T-helper 1 cell (primary cell): ENCODE results near the gene SEMA5A.
"Not testable (repeated sequence)": the region's sequence is repeated elsewhere in the genome, so short reads cannot be mapped to it uniquely, and the experiment has no call there.

Experiments used
- DNase-seq, 5 donors: peaks; one replicate each; pipeline ENCODE4 v3.0.0-alpha.2; 2012 to 2020

SEMA5A gene

DNA sequence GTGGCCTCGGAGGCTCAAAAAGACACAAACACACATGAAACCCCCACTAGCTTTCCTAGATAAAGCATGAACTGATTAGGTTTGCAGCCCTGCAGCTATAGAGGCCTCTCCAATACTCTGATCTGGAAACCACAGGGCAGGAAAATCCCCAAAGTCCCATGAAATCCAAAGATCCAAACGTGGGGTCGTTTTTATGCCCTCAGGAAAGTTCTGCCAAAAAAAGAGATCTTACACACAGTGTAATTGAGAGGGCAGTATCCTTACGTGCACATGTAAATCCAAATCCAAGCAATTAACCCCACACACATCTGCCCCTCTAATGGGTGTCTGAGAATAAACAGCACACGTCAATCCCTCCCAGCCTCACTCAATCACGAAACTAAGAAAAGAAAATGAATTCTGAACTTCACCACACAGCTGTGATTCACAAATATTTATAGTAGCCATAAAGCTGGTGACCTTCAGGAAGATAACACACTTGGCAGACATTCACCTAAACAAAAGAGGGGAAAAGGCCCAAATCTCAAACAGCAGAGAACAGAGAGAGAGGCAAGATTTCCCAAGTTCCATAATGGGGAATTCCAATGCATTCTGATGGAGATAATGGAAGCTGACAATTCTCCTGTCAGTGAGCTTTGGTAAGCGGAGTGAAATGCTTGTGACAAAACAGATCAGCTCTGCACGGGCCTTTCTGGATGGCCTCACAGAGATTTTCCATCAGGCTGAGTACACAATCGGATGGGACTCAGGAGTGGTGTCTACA is 114.2 kb downstream of the SEMA5A start:
- no peak for DNase-seq

DNA sequence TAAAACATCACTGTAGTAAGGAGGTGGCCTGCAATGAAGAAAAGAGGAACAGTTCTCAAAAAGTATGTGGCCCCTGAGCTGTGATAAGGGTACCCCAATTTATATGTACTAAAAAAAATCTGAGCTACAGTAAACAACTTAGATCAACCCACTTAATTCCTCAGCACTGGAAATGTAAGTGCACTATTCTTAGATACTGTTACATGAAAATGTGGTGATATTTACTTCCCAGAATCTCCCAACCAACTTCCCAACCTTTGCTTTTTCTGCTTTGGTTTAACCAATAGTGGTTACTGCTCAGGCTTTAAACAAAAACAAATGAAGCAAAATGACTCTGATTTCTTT is 114.8 kb downstream of the SEMA5A start:
- no peak for DNase-seq

DNA sequence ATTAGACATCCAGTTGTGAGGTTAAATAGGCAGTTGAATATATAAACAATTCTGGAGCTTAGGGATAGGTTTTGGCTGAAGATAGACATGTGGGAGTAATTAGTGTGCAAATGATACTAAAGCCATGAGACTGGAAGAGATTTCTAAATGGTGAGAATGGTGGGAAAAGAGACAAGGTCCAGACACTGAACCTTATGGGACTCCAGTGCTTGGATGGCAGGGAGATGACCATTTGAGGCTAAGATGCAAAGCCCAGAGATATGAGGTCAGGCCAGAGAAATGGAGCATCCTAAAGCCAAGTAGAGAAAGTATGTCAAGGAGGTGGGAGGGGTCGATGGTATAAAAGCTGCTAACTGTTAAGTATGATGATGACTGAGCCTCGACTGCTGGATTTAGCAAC is 115.6 kb downstream of the SEMA5A start:
- no peak for DNase-seq

DNA sequence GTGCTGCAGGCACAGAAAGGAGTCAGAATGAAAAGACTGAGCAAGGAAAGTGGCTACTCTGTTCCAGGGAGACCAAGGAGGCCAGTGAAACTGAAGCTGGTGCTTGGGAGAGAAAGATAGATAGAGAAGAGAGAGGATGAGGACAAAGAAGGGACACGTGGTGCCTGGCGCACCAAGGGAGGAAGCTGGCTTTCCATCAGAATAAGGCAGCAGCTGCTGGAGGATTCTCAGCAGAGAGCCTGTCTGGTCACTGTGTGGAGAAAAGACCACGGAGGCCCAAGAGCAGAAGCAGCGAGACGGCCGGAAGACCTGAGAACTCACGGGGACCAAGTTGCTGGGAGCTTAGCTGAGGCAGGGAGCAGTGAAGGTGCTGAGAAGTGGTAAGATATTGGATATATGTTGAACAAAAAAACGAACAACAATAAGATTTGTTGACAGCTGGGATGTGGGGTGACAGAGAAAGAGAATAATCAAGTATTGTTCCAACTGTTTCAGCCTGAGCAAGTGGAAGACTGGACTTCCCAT is 116.1 kb downstream of the SEMA5A start:
- no peak for DNase-seq

DNA sequence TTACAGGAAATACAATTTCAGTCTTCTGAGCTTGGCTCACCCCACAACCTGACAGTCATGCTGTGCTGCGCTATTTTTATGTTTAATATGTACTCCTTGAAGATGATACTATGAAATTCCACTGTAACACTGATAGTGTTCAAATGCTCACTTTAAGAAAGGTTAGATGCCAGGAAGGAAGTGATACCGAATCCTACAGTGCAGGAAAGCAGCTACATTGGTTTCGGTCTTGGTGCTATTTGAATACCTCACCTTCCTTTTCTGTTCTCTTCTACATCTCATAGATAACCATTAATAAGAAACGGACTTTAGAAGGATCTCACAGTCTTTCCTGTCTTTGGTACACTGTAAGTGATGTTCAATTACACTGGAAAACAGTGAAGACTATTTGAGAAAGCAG is 117.6 kb downstream of the SEMA5A start:
- DNase-seq: no peak

DNA sequence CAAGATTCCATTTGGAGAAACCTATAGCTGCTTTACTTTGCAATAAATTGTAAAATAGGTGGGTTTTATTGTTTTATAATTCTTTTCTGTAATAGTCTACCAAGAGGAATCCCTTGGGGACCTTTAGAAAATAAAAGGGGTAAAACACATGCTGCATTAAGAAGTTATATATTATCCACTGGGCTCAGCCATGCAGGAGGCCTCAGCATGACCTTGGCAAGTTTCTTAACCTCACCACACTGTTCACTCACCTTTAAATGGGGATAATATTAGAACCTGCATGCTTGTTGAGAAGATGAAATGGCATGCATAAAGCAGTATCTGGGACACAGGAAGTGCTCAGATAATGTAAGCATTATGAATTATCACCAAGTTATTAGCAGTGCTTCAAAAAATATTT is 120.2 kb downstream of the SEMA5A start:
- no peak for DNase-seq

DNA sequence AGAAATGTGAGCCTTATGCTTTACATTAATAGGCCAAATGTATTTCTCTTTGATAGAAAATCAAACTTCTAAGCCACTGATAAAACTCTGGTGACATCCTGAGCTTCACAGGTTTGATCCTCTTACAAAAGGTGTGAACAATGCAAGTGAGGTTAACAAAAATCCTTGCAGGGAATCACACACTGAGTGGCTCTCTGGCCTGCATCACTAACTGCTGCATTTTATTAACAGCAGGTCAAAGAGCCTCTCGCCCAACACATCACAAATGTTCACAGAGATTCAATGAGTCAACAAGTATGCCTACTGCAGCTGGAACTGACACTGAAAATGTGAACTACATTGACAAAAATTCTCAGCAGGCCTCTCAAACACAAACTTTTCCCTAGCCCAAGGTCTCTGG is 122.3 kb downstream of the SEMA5A start:
- no peak for DNase-seq

DNA sequence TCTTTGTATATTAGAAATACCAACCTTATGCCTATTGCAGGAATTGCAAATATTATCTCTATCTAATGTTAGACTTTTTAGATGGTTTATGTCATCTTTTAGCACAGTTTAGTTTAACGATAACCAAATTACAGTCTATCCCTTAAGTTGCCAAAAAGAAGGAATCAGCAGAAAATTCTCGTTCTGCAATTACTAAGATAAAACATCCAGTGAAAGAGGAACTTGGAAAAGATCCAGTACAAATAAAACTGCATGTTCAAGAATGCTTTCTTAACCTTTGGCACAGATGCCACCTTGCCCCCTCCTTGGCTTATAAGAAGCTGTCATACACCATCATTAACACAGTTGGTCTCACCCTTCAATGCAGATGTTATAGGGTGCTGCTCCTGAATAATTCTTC is 124.0 kb downstream of the SEMA5A start:
- no peak for DNase-seq

DNA sequence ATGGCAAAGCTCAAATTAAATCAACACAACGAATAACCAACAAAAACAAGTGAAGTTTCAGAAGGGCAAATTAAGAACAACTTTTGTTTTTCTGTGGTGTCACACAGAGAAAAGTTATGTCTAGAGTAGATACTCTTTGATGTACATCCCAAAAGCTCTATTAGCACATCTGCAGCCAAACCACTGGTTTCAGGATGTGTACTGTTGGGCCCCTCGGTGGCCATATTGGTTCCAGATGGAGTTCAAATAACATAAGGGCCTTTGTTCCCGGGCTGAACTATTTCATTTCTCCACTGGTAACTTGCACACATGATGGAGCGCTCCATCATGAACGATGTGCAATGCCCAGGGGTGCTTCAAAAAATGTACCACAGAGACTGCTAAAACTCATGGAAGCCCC is 126.1 kb downstream of the SEMA5A start:
- no peak for DNase-seq

DNA sequence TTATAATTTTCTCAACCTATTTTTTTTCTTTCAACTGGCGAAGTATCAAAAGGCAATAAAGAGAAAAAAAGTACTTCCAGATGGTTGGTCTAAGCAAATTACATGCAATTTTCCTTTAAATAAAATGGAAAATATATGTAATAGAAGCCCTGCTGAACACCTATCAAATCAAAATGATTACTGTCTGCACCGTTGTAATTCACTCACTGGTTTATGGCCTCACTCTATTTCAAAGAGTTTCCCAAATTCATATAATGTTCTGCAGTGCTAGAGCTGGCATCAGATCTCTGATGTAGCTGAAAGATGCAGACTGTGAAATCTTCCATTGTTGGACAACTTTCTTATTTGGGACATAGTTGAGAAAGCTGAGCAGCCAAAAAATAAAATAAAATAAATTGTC is 130.3 kb downstream of the SEMA5A start:
- DNase-seq: no peak

DNA sequence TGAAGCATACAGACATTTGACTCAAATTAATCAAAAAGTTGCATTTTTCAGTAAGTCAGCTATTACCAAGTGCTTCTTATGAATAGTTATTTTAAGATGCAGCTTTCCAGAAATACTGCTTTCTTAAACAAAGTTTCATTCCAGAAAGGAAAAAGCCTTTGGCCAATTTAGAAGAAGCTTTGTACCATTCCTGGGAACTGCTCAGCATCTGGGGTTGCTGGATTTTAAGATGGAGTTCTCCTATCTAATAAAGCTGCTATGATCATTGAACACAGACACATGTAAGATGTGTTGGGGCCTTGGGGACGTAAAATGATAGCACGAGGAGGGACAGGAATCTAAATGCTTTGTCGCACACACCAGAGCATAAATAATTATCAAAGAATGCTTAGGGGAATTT is 130.8 kb downstream of the SEMA5A start:
- no peak for DNase-seq

DNA sequence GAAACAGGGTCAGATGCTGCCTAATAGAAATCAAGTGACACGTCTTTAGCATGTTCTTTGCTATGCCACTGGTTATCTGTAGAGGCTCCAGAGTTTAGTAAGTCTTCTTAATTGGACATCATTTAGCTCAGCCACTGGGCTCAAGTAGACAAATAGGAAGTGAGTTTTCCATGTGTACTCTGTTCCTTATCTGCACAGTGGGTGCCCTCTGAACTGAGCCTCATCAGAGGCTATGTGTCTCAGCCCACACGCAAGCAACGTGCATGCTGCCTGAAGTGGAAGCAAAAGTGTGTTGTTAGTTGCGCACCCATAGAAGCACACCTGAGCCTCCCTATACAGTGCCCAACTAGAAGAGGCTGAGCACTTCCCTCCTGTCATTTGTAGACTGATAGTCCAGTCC is 134.7 kb downstream of the SEMA5A start:
- no peak for DNase-seq

DNA sequence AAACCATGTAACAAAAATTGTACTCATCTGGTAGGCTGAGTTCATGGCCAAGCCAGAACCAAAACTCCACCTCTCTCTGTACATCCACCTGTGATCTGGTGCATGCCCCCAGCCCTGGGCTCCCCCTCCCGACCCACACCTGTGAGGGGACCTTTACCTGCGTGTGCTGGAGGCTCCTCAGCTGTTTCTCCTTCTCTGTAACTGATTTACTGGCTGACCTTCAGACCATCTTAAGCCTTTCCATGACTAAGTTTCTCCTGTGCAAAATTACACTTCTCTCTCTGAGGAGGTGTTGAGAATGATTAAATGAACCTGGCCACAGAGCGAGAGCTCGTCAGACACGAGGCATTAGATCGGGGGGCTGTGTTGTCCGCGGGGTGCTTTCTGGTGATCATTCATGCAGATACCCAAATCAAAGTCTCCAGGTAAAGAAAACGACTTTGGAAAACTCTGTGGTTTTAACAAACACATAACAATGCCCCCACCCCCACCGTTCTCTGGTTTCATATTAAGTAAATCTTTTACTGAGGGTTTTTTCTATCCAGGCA is 136.4 kb downstream of the SEMA5A start:
- no peak for DNase-seq

DNA sequence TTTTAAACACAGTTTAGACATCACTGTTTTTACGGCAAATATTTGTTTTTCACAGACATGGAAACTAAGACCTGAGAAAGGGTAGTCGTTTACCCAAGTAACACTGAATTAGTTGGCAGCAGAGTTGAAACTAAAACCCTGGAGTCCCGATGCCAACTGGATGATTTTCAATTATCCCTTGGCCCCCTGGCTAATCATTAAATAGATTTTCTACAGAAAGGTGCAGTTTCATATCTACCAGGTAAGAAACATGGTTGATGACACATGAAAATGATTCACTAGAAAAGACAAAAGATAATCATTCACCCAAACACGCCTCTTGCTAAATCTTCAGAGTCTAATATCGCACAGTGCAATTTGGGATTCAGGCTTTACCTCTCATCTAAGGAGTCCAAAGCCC is 136.9 kb downstream of the SEMA5A start:
- no peak for DNase-seq

DNA sequence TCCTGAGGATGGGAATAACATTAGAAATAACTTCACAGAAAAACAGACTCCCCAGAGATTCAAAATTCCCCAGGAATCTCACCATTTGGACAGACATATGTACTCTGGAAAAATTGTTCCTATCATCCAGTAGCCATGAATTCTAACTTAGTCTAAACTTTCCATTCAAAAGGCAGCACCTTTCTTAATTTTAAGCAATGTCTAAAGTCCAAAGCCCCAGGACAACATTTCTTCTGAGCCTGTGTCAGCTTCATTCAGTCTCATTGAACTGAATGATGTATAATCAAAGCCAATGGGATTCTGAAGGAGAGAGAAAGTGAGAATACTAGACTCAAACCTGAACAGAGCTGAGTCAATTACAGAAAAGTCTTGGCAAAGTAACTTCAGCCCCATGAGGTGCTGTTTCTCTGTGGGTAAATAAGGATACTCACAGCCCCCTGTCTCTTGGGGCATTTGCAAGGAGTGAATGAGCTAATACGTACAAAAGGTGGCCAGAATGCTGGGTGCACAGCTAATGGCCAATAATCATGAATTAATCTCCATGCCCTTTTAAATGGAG is 140.6 kb downstream of the SEMA5A start:
- no peak for DNase-seq

DNA sequence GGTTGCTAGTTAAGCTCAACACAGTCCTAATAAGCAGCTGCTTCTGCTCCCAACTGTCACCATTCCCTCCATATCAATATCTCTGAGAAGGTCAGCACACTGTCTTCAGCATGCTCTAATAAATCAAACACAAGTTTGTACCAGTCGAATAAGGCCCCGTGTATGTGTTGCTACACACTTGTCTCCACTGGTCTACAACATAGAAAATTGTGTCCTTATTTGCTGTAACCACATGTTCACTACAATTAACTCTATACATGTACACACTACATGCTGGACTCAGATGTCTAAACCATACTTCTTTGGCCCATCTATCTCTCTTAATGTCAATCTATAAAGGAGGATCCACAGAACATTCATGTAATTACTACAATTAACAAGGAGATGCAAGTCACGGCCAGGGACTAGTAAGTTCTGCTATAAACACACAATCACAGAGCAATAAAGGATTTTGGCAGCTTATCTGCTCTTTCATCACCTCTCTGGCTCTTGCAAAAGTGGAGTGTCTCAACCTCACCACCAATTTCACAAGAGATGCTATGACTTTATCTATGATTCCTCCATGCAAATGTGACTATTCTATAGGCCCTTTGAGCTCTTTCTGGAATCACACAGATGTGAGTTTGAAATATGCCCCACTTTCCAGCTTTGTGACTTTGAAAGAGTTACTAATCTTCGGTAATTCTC is 143.9 kb downstream of the SEMA5A start:
- no peak for DNase-seq

DNA sequence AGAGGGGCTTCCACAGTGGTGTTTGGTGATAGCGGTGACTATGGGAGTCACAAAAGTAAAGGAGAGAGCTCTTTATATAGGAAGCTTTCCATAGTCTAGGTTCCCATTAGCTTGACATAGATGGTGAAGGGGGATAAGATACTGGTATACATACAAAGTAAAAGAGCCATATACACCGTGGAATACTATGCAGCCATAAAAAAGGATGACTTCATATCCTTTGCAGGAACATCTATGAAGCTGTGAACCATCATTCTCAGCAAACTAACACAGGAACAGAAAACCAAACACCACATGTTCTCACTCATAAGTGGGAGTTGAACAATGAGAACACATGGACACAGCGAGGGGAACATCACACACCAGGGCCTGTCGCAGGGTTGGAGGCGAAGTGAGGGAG is 146.1 kb downstream of the SEMA5A start:
- DNase-seq: not testable (repeated sequence)

DNA sequence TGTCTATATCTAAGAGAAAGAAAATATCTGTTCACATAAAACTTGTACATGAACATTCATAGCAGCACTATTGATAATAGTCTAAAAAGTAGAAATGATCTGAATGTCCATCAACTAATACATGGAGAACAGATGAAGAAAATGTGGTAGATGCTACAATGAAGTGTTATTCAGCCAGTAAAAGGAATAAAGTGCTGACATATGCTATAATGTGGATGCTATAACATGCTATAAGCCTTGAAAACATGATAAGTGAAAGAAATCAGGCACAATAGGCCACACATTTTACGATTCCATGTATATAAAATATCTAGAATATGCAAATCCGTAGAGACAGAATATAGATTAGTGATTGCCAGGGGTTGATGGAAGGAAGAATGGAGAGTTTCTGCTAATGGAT is 146.8 kb downstream of the SEMA5A start:
- DNase-seq: no peak

DNA sequence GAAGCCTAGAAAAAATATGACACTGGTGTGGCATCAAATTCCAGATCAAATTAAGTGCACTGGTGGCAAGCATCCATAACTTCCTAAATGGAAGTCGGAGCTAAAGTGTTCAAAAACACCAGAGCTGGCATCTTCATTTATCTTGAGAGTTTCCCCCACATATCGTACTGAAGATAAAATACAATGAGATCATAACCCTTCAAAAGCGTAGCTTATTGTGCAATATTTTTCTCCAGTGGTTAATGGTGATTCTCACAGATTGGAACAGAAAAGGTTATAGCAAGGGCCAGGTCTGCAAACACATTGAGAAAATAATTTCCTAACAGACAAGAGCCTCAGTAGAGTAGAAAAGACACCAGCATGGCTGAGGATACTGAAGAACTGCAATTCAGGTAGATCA is 147.6 kb downstream of the SEMA5A start:
- no peak for DNase-seq

DNA sequence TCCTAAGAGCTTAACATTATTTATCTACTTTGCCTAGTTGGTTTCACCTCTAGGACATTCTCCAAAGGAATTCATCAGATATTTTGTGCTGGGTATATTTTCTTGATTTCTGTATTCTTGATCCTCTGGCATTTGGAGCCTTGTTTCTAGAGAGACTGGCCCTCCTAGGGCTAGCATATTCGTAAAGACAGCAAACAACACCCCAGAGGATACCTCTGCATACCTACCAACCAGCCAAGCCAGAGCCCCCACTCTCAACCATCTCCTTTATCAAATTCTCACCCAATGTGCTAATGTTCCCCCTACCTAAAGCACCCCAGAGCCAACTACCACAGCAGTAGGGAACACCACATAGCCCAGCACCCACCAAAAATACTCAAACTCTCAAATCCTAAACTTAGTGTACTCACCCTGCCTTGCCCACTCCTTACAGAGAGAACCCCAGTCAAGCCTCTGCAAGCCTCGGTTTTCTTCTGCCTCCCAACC is 149.5 kb downstream of the SEMA5A start:
- no peak for DNase-seq

DNA sequence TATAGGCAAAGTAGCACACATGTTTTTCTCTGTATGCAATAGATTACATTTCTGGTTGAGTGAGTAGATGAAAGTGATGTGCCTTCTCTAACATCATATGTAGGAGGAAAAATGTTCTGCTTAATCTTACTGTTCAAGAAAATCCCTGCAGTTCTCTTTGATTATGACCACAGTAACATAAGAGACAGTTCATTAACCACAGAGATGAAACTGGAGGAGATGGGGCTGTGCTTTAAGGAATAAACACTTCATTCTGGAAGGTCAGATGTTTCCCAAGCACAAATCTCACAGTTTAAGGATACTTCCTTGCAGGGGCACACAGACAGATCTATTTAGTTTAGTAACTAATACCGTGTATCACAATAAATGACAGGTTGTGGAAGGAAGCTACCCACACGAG is 150.2 kb downstream of the SEMA5A start:
- no peak for DNase-seq

DNA sequence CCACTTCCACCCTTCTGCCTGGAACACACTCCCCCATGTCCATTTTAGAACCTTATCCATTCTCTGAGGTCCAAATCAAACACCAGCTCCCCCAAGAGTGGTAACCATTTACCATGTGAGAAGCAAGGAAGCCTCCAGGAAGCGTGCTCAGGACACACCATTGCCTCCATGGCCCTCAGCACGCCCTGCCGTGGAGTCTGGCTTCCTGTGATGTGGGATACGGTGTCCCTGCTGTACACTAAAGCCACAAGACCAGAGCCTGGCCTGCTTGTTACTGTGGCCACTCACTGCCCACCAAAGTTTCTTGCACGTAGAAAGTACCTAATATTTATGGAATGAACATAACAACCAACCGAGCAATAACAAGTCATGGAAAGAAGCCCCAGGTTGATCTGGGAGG is 151.7 kb downstream of the SEMA5A start:
- no peak for DNase-seq

DNA sequence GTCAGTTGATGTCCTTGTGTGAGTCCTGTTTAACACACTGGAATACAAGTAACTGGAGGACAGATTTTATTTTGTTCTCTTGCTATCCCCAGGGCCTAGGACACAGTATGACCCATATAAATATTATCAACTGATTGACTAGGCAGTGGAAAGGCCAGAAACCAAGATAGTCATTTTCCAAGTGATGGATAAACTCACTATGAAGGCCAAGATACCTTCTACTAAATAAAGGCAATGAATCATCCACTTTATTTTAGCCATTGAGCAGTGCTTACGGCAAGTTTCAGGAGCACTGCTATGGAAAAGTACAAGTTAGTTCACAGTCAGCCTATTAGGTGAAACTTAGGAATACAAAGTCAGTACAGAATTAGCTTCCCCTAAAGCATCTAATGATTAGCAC is 153.2 kb downstream of the SEMA5A start:
- DNase-seq: no peak

DNA sequence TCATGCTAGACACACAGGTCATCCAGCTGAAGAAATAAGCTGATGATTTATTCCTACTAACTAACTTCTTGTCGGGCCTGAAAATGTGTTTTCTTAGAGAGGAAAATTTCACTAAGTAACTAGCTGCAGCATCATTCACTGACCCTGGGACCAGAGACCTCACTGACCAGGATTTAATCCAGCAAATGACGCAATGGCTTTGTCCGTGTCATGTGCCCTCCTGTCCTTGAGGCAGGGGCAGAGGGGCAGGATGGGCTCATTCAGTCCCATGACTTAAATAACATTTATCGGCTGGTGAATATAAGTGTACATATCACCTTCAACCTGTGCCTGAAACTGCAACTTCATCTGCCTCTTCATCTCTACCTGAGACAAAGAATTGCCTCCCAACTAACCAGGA is 154.8 kb downstream of the SEMA5A start:
- no peak for DNase-seq
